Measurements from ENCODE around the gene VAV2.
"Not testable (repeated sequence)": the region's sequence is repeated elsewhere in the genome, so short reads cannot be mapped to it uniquely, and the experiment has no call there.

- TF ChIP-seq CTCF (IDR thresholded peaks at IDR 0.05); ZFX (IDR thresholded peaks at IDR 0.05; ENCODE audit: borderline replicate concordance): not testable (repeated sequence)
Measured at GRCh38 chr9:133744528-133744927, 247.6 kb downstream of the VAV2 start.
